Breast epithelium (tissue), 4 donors: Measurements from ENCODE around the gene LRCH4. TPM values are rescaled to one million over a fixed set of nuclear protein-coding genes. Genes with fewer than 3 reads are reported as not detected.

Experiments
- DNase-seq, 2 donors: peaks; one replicate each; pipeline ENCODE4 v3.0.0-alpha.2; 2019; ENCODE audit warnings: low spot score in 2 of 2
- H3K27ac ChIP-seq, 2 donors: fragments of 200-600 bp; sonication (generic) in 1 of 2; one replicate each; pipeline ENCODE4 v1.5.1; 2016 to 2019; ENCODE audit warnings: mild to moderate bottlenecking in 1 of 2
- H3K27me3 ChIP-seq, 2 donors: fragments of 200-600 bp; sonication (generic) in 1 of 2; one replicate each; pipeline versions ENCODE4 v1.5.1 to v1.6.0; 2017 to 2019; ENCODE audit warnings: control low read depth in 1 of 2, mild to moderate bottlenecking in 1 of 2
- H3K36me3 ChIP-seq: fragments of 200-600 bp; one replicate; pipeline ENCODE4 v1.5.1; 2019
- H3K4me1 ChIP-seq, 2 donors: fragments of 200-600 bp; sonication (generic); one replicate each; pipeline ENCODE4 v1.5.1; 2016 to 2019; ENCODE audit warnings: control low read depth in 1 of 2
- H3K4me3 ChIP-seq, 3 donors: fragments of 200-600 bp; sonication (generic); 1 replicate in 2 of 3; 2 replicates in 1 of 3; pipeline ENCODE4 v1.5.1; 2016 to 2019; ENCODE audit warnings: mild to moderate bottlenecking in 3 of 3, moderate library complexity in 2 of 3
- H3K9me3 ChIP-seq, 2 donors: fragments of 200-600 bp; sonication (generic) in 1 of 2; one replicate each; pipeline ENCODE4 v1.5.1; 2016 to 2019; ENCODE audit warnings: control low read depth in 1 of 2
- POLR2A ChIP-seq: fragments of 450-650 bp; IDR thresholded peaks from one replicate; pipeline ENCODE4 v1.6.1; 2016; ENCODE audit warnings: antibody characterized with exemption, mild to moderate bottlenecking, moderate library complexity
- POLR2AphosphoS5 ChIP-seq, 3 donors: sonication (generic); formaldehyde crosslinking; IDR thresholded peaks; one replicate each; pipeline ENCODE4 v1.6.1; 2017; ENCODE audit warnings: antibody characterized with exemption in 3 of 3
- intact Hi-C: fragments of 100-400 bp; cut with DNase I; formaldehyde crosslinking; loops from one replicate; pipeline ENCODE4 v1.15.1; 2023; ENCODE audit warnings: low total_unique reads
- total RNA-seq, 3 donors: library from RNA; depleted of rRNA; stranded (reverse); fragments of >200 nt; gene quantifications; one replicate each; pipeline ENCODE4 v1.1.0, GENCODE V29; 2016
- TF ChIP-seq, protein P1 (sequence below), 3 donors: fragments of 450-650 bp; IDR thresholded peaks; one replicate each; pipeline ENCODE4 v1.5.1; 2016 to 2017; ENCODE audit warnings: antibody characterized with exemption in 3 of 3, mild to moderate bottlenecking in 3 of 3, moderate library complexity in 3 of 3

The LRCH4 gene
- total RNA-seq, 3 donors from 2014 or later: 49.6 to 89.1 (median 88.1) TPM

DNA sequence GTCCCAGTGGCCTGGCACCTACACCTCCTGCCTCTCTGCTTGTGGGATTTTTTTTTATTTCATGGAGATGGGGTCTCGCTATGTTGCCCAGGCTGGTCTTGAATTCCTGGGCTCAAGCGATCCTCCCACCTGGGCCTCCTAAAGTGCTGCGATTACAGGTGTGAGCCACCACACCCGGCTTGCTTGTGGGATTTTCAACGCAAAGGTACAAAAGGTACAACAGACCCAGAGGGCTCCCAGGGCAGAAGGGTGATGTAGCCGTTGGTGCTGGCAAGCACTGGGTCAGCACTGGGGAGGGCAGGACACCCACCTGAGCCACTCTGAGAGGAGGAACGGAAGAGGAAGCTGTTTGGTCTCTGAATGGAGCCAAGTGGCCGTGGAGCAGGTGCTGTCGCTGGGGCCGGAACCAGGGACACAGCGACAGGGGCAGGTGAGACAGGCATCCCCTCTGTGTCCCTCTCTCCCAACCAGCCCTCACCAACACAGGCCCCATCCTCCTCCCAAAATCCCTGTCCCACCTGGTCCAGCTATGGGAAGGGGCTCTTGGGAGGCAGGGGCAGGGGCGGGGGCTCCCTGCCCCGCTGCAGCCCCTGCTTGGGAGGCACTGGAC is 9.4 kb downstream of the LRCH4 start:
- Histone ChIP-seq H3K9me3 (no peaks in the 10 kb centered on the region), H3K4me1 (no peaks in the 10 kb centered on the region), H3K27me3 (no peaks in the 10 kb centered on the region), H3K27ac (no peak overlapping the region), H3K36me3 (peaks cover 15% of the 10 kb centered on the region), H3K4me3 (no peak overlapping the region)
- TF ChIP-seq, protein P1, sequence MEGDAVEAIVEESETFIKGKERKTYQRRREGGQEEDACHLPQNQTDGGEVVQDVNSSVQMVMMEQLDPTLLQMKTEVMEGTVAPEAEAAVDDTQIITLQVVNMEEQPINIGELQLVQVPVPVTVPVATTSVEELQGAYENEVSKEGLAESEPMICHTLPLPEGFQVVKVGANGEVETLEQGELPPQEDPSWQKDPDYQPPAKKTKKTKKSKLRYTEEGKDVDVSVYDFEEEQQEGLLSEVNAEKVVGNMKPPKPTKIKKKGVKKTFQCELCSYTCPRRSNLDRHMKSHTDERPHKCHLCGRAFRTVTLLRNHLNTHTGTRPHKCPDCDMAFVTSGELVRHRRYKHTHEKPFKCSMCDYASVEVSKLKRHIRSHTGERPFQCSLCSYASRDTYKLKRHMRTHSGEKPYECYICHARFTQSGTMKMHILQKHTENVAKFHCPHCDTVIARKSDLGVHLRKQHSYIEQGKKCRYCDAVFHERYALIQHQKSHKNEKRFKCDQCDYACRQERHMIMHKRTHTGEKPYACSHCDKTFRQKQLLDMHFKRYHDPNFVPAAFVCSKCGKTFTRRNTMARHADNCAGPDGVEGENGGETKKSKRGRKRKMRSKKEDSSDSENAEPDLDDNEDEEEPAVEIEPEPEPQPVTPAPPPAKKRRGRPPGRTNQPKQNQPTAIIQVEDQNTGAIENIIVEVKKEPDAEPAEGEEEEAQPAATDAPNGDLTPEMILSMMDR (IDR thresholded peaks at IDR 0.05): no peak
- TF ChIP-seq POLR2AphosphoS5 (IDR thresholded peaks at IDR 0.05) (no peak), POLR2A (no peak)
- intact Hi-C loops: loop anchor here (5.0 to 10.0 kb wide), 3 partner anchors 108 to 1298 kb away; no protein-coding TSS in a partner anchor
- no peak for DNase-seq

DNA sequence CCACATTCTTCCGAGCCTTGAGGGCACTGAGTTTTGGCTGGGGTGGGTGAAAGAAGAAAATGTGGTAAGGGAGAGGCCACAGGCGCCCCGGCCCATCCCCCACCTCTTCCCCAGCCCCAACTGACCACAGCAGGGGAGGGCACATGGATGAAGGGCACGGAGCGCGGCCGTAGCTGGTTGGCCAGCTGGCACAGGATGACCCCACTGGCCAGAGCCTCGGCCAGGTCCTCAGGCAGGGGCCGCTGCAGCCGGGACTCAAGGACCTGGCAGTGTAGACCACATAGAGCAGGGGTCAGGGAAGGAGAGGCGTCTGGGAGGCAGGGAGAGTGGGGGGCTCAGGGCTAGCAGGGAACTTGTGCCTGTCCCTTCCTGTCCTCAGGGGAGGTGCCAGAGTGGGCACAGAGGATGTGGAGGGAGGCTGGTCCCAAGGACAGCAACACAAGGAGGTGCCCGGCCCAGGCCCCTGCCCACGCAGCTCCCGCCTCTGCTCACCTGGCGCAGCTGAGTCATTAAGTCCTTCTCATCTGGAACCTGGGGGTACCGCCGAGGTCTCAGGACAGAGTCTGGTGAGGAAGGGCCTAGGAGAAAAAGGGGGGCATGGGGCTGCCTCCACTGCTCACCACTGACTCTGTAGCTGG is 10.1 kb downstream of the LRCH4 start:
- Histone ChIP-seq H3K4me1 (no peaks in the 10 kb centered on the region), H3K27me3 (no peaks in the 10 kb centered on the region), H3K4me3 (no peak overlapping the region), H3K9me3 (no peaks in the 10 kb centered on the region), H3K27ac (no peak overlapping the region), H3K36me3 (peaks cover 9% of the 10 kb centered on the region)
- DNase-seq: no peak
- intact Hi-C loops: loop anchor here (5.0 to 10.0 kb wide), 3 partner anchors 109 to 1299 kb away; no protein-coding TSS in a partner anchor
- TF ChIP-seq, protein P1 (IDR thresholded peaks at IDR 0.05): no peak
- no peak for TF ChIP-seq POLR2A
- TF ChIP-seq POLR2AphosphoS5 (IDR thresholded peaks at IDR 0.05): no peak

DNA sequence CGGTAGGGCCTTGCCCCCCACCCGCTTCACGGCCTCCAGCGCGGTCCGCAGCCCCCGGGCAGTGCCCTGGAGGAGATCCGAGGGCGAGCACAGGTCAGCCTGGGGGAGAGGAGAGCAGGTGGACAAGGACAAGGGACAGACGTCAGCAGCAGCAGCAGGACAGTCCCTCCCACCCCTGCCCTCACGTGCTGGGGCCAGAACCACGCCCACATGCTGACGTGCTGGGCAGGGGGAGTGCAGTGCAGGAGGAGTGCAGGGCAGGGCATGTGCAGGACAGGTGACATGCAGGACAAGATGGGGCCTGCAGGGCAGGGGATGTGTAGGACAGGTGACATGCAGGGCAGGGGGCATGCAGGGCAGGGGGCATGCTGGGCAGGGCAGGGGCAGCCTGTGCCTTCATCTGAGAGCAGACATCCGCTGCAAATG is 10.7 kb downstream of the LRCH4 start:
- intact Hi-C loops: loop anchor here (5.0 to 10.0 kb wide), 3 partner anchors 110 to 1300 kb away; no protein-coding TSS in a partner anchor
- TF ChIP-seq, protein P1 (IDR thresholded peaks at IDR 0.05): no peak
- TF ChIP-seq POLR2A (no peak), POLR2AphosphoS5 (IDR thresholded peaks at IDR 0.05) (no peak)
- H3K9me3 ChIP-seq: no peaks in the 10 kb centered on the region

DNA sequence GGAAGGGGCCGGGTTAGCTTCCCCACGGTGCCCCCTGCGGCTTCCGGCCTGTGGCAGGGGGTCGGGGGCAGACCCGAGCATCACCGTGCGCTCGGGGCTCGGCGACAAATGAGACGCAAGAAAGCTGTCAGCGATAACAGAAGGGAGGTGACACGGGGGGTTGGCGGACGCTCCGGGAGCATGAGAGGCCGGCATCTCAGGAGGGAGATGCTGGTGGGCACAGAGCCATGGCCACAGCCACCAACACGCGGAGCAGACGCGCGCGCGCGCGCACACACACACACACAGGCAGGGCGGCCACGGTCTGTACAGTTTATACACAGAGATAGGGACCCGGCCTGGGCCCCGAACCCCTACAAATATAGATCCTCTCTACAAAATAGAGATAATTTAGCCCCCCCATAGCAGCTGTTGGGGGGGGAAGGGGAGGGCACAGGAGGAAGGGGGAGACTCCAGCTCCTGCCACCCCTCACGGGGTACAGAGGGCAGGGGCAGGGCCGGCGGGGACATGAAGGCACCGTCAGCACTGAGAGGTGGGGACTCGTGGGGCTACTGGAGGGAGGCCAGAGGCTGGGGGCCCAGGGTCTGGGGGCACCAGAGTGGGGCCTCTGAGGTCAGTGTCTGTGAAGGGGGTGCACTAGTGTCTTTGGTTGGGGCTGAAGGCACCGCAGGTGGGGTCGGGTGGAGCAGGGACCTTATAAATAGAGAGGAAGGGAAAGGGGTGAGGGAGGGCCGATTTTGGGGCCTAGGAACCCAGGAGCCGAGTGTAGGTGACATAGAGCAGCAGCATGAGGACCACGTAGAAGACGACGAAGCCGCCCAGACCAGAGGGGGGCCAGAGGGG is 11.3 kb downstream of the LRCH4 start:
- Histone ChIP-seq H3K27me3 (no peaks in the 10 kb centered on the region), H3K4me1 (peaks cover 0 to 4% of the 10 kb centered on the region in 2 donors), H3K4me3 (no peak overlapping the region), H3K36me3 (peaks cover 8% of the 10 kb centered on the region), H3K27ac (no peak overlapping the region), H3K9me3 (no peaks in the 10 kb centered on the region)
- no peak for DNase-seq
- TF ChIP-seq, protein P1 (IDR thresholded peaks at IDR 0.05): no peak
- intact Hi-C loops: loop anchor here (5.0 to 10.0 kb wide), 3 partner anchors 110 to 1300 kb away; no protein-coding TSS in a partner anchor

More for the DNA sequence above, 10.7 kb downstream of the LRCH4 start:
- Histone ChIP-seq H3K4me1 (peaks cover 0 to 2% of the 10 kb centered on the region in 2 donors), H3K4me3 (no peak overlapping the region), H3K27ac (no peak overlapping the region), H3K27me3 (no peaks in the 10 kb centered on the region), H3K36me3 (peaks cover 8% of the 10 kb centered on the region)
- no peak for DNase-seq
